ENCODE data around the gene RALGDS.

Gene RALGDS

DNA sequence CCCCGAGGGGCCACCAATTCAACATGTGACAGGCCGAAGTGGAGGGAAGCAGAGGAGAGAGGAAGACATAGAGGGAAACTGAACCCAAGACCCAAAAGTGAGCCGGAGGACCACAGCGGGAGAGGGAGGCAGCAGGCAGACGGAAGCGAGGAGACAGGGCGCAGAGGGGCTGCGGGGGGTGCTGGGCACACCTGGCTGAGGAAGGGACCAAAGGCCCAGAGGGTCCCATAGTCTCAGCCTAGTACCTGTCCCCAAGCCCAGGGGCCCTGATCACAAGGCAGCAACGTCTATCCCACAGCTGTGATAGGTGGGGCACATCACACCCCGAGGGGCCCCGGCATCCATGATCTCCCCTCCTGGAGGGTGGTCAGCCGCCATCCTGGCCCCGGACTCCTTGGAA lies 7.1 kb upstream of the RALGDS start:
- TF ChIP-seq, protein P1, sequence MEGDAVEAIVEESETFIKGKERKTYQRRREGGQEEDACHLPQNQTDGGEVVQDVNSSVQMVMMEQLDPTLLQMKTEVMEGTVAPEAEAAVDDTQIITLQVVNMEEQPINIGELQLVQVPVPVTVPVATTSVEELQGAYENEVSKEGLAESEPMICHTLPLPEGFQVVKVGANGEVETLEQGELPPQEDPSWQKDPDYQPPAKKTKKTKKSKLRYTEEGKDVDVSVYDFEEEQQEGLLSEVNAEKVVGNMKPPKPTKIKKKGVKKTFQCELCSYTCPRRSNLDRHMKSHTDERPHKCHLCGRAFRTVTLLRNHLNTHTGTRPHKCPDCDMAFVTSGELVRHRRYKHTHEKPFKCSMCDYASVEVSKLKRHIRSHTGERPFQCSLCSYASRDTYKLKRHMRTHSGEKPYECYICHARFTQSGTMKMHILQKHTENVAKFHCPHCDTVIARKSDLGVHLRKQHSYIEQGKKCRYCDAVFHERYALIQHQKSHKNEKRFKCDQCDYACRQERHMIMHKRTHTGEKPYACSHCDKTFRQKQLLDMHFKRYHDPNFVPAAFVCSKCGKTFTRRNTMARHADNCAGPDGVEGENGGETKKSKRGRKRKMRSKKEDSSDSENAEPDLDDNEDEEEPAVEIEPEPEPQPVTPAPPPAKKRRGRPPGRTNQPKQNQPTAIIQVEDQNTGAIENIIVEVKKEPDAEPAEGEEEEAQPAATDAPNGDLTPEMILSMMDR (IDR thresholded peaks at IDR 0.05; ENCODE audit: insufficient read depth, low read length), result no peak
- no peak for TF ChIP-seq GABPA (IDR thresholded peaks at IDR 0.05; ENCODE audit: low read depth)
- TF ChIP-seq POLR2AphosphoS5 (IDR thresholded peaks at IDR 0.05; ENCODE audit: low read depth), result no peak
- TF ChIP-seq, protein P2, sequence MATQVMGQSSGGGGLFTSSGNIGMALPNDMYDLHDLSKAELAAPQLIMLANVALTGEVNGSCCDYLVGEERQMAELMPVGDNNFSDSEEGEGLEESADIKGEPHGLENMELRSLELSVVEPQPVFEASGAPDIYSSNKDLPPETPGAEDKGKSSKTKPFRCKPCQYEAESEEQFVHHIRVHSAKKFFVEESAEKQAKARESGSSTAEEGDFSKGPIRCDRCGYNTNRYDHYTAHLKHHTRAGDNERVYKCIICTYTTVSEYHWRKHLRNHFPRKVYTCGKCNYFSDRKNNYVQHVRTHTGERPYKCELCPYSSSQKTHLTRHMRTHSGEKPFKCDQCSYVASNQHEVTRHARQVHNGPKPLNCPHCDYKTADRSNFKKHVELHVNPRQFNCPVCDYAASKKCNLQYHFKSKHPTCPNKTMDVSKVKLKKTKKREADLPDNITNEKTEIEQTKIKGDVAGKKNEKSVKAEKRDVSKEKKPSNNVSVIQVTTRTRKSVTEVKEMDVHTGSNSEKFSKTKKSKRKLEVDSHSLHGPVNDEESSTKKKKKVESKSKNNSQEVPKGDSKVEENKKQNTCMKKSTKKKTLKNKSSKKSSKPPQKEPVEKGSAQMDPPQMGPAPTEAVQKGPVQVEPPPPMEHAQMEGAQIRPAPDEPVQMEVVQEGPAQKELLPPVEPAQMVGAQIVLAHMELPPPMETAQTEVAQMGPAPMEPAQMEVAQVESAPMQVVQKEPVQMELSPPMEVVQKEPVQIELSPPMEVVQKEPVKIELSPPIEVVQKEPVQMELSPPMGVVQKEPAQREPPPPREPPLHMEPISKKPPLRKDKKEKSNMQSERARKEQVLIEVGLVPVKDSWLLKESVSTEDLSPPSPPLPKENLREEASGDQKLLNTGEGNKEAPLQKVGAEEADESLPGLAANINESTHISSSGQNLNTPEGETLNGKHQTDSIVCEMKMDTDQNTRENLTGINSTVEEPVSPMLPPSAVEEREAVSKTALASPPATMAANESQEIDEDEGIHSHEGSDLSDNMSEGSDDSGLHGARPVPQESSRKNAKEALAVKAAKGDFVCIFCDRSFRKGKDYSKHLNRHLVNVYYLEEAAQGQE (IDR thresholded peaks at IDR 0.05; ENCODE audit: insufficient replicate concordance, low read depth), result no peak
- no peak for TF ChIP-seq SPI1 (IDR thresholded peaks at IDR 0.05; ENCODE audit: borderline replicate concordance, low read depth)

DNA sequence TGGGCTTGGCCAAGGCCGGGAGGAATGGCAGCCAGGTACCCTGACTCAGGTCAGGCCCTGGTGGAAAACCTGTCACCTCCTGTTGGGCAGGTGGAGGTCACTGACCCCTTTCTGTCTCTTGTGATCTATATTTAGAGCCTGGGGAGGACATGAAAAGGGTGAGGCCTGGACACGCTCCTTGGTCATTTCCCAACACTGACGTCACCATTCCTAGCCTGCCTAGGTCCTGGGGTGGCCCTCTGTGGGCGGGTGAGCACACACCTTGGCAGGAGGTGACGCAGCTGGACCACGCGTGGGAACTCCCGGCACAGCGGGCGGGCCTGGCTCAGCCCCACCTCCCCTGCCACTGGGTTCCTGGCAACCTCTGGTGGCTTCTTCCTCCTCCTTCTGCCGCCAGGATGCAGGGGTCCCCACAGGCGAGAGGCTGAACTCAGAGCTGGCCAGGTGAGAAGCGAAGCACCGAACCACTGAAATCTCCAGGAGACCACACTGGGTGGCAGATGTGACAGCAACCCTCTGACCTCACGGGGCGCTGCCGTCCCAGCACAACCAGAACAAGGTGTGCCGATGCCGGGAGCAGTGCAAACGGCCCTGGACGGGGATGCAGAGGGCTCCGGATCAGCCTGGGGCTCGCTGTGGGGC lies 6.4 kb upstream of the RALGDS start:
- Histone ChIP-seq H3K27me3 (ENCODE audit: insufficient read depth, poor library complexity, severe bottlenecking) (no peaks in the 10 kb centered on the region), H3K27ac (replicated peaks) (no peak overlapping the region), H3K4me3 (replicated peaks; ENCODE audit: insufficient read depth, low read length) (no peak overlapping the region)
- TF ChIP-seq POLR2AphosphoS5 (IDR thresholded peaks at IDR 0.05; ENCODE audit: low read depth), result no peak
- no peak for TF ChIP-seq SPI1 (IDR thresholded peaks at IDR 0.05; ENCODE audit: borderline replicate concordance, low read depth)
- TF ChIP-seq, protein P2 (IDR thresholded peaks at IDR 0.05; ENCODE audit: insufficient replicate concordance, low read depth), result no peak
- TF ChIP-seq, protein P1 (IDR thresholded peaks at IDR 0.05; ENCODE audit: insufficient read depth, low read length), result no peak
- no peak for TF ChIP-seq GABPA (IDR thresholded peaks at IDR 0.05; ENCODE audit: low read depth)
- DNase-seq (ENCODE audit: low read depth in 1 of 2, low spot score in 1 of 2), result no peak

More for the DNA sequence above, 7.1 kb upstream of the RALGDS start:
- Histone ChIP-seq H3K4me3 (replicated peaks; ENCODE audit: insufficient read depth, low read length) (no peak overlapping the region), H3K27me3 (ENCODE audit: insufficient read depth, poor library complexity, severe bottlenecking) (no peaks in the 10 kb centered on the region), H3K27ac (replicated peaks) (no peak overlapping the region)
- DNase-seq (ENCODE audit: low read depth in 1 of 2, low spot score in 1 of 2), result no peak

DNA sequence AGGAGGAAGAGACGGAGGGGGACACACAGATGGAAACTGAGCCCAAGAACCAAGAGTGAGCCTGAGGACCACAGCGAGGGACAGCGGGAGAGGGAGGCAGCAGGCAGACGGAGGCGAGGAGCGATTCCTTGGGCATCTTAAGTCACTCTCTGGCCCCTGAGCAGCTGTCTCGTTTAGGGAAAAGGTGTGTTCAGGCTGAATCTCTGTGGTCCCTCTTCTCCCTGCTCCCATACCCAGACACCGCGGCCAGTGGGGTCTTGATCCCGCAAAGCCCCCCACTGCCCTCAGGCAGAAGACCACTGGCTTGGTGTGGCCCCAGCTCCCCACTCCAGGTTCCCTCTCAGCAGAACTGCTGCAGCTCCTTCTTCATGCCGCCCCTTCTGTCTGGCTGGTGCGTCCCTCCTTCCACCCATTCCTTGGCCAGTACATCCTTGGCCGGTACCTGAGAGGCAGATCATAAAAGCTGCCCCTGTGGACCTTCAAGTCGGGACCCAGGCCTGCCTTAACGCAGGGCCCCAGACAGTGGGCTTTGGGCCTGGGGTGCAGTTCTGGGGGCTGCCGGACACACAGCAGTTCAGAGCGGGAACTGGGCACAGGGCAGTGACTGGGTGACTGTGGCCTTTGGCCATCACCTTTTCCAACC lies 5.8 kb upstream of the RALGDS start:
- Histone ChIP-seq H3K27me3 (ENCODE audit: insufficient read depth, poor library complexity, severe bottlenecking) (no peaks in the 10 kb centered on the region), H3K4me3 (replicated peaks; ENCODE audit: insufficient read depth, low read length) (no peak overlapping the region), H3K27ac (replicated peaks) (no peak overlapping the region)
- DNase-seq (ENCODE audit: low read depth in 1 of 2, low spot score in 1 of 2), result no peak
- TF ChIP-seq, protein P1 (IDR thresholded peaks at IDR 0.05; ENCODE audit: insufficient read depth, low read length), result no peak
- TF ChIP-seq GABPA (IDR thresholded peaks at IDR 0.05; ENCODE audit: low read depth) (no peak), POLR2AphosphoS5 (IDR thresholded peaks at IDR 0.05; ENCODE audit: low read depth) (no peak), SPI1 (IDR thresholded peaks at IDR 0.05; ENCODE audit: borderline replicate concordance, low read depth) (no peak)
- TF ChIP-seq, protein P2 (IDR thresholded peaks at IDR 0.05; ENCODE audit: insufficient replicate concordance, low read depth), result no peak
